Natural killer cell (primary cell): ENCODE measurements around the gene RNASEH2B. TPM values are rescaled to one million over a fixed set of nuclear protein-coding genes. Genes with fewer than 3 reads are reported as not detected.
A peak's percentile ranks its signal among the peaks of the same experiment; 100 is the strongest.

Experiments used
- ATAC-seq, 3 donors: fragments of 150-1000 bp in 2 of 3; fragments of 200-7000 bp in 1 of 3; cut with Tn5 transposase; 1 replicate in 1 of 3; 2 replicates in 2 of 3; pipeline ENCODE4 v1.10.0; 2021; ENCODE audit warnings: mild to moderate bottlenecking in 2 of 3, moderate library complexity in 2 of 3
- DNase-seq, 2 donors: peaks; one replicate each; pipeline versions ENCODE4 v3.0.0 to v3.0.0-alpha.2; 2013 to 2021; ENCODE audit warnings: mixed read lengths in 1 of 2
- H3K27ac ChIP-seq: one replicate; pipeline ENCODE4 v1.5.1; 2013; ENCODE audit warnings: mild to moderate bottlenecking, low read length
- H3K27me3 ChIP-seq: one replicate; pipeline ENCODE4 v1.6.1; 2013; ENCODE audit warnings: low read length; ENCODE audit not compliant: control insufficient read depth, insufficient read depth
- H3K36me3 ChIP-seq: one replicate; pipeline ENCODE4 v1.6.1; 2013; ENCODE audit warnings: low read length; ENCODE audit not compliant: control insufficient read depth, insufficient read depth
- H3K4me1 ChIP-seq: one replicate; pipeline ENCODE4 v1.6.1; 2013; ENCODE audit warnings: low read length; ENCODE audit not compliant: control insufficient read depth, insufficient read depth
- H3K4me3 ChIP-seq: one replicate; pipeline ENCODE4 v1.5.1; 2013; ENCODE audit warnings: low read length
- H3K9me3 ChIP-seq: one replicate; pipeline ENCODE4 v1.6.1; 2013; ENCODE audit warnings: low read length; ENCODE audit not compliant: control insufficient read depth, insufficient read depth
- H3K27ac Mint-ChIP-seq, 2 donors: one replicate each; pipeline ENCODE4 v1.8.0; 2022; ENCODE audit warnings: mild to moderate bottlenecking in 2 of 2, mixed read lengths in 2 of 2, moderate library complexity in 1 of 2
- H3K27me3 Mint-ChIP-seq, 2 donors: one replicate each; pipeline ENCODE4 v1.8.0; 2022; ENCODE audit warnings: low read depth in 2 of 2, mixed read lengths in 2 of 2
- H3K36me3 Mint-ChIP-seq: one replicate; pipeline ENCODE4 v1.8.0; 2022; ENCODE audit warnings: mixed read lengths
- H3K4me1 Mint-ChIP-seq, 2 donors: one replicate each; pipeline ENCODE4 v1.8.0; 2022; ENCODE audit warnings: mixed read lengths in 2 of 2
- H3K4me3 Mint-ChIP-seq: one replicate; pipeline ENCODE4 v1.8.0; 2022; ENCODE audit warnings: mild to moderate bottlenecking, moderate library complexity, mixed read lengths
- H3K9me3 Mint-ChIP-seq, 2 donors: one replicate each; pipeline ENCODE4 v1.8.0; 2022; ENCODE audit warnings: mixed read lengths in 2 of 2
- CTCF ChIP-seq: fragments of 200-600 bp; IDR thresholded peaks from one replicate; pipeline ENCODE4 v1.8.0; 2022; ENCODE audit warnings: antibody characterized with exemption
- WGBS: methylation state at CpG from one replicate; pipeline ENCODE4 v1.1.7; 2013; ENCODE audit warnings: missing lambda C conversion rate; ENCODE audit not compliant: insufficient coverage; 5-methylcytosine and 5-hydroxymethylcytosine counted together
- intact Hi-C: fragments of 100-400 bp; cut with micrococcal nuclease; formaldehyde crosslinking; loops from one replicate; pipeline ENCODE4 v1.14.2; 2022
- total RNA-seq, 4 donors: library from RNA; stranded (reverse); fragments of 120-200 nt in 1 of 4; gene quantifications; one replicate each; pipeline versions ENCODE4 v1.2.3 to v1.2.4, GENCODE V29; 2013 to 2022

The RNASEH2B gene
- total RNA-seq, 3 donors from 2014 or later (not counting 1 experiment from before 2014, with no cell fraction given): 57.9 to 68.7 (median 64.8) TPM

DNA sequence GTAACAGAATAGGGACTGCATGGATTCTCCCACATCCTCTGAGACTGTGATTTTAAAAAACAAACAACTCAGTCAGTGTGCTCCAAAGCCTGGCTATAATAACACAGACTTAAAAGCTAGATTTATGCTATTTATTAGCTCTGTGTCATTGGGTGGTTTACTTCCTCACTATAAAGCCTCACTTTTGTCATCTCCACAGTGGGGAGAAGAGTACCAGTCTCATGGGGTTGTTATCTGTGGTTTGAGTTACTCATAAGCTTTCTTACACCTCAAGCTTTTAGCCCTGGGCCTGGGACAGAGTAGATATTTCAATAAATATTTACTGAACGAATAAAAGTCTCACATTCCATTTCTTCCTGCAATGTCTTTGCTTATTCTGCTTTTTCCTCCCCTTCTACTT, 5.3 kb downstream of the RNASEH2B start:
- no peaks in the 10 kb centered on the region for H3K36me3 Mint-ChIP-seq
- no peaks in the 10 kb centered on the region for H3K27me3 ChIP-seq
- no peak overlapping the region for H3K4me3 Mint-ChIP-seq
- no peaks in the 10 kb centered on the region for H3K27me3 Mint-ChIP-seq
- 0% methylated on average over 1 of the region's 1 CpG for WGBS
- no peak for TF ChIP-seq CTCF
- H3K27ac ChIP-seq: peak overlapping the region; percentile 53
- DNase-seq (peak in 1 of 2 donors; percentile 40), ATAC-seq (peak; percentile 25 to 51 (median 41))
- peaks cover 31% of the 10 kb centered on the region for H3K4me1 ChIP-seq
- no peaks in the 10 kb centered on the region for H3K36me3 ChIP-seq
- intact Hi-C loops: loop anchor here (1.0 to 10.0 kb wide), 6 partner anchors 152 to 1260 kb away; partner anchors contain the start of gene TRIM13
- peak overlapping the region; percentile 91 to 93 for H3K27ac Mint-ChIP-seq
- H3K9me3 Mint-ChIP-seq: no peaks in the 10 kb centered on the region
- H3K4me3 ChIP-seq: no peak overlapping the region
- H3K9me3 ChIP-seq: no peaks in the 10 kb centered on the region
- H3K4me1 Mint-ChIP-seq: peaks cover 72 to 77% of the 10 kb centered on the region in 2 donors

GRCh38 chr13:50915565-50915964, 6.0 kb downstream of the RNASEH2B start:
- TF ChIP-seq CTCF: no peak
- DNase-seq (peak in 1 of 2 donors; percentile 53), ATAC-seq (no peak)
- Mint-ChIP-seq H3K4me3 (no peak overlapping the region), H3K9me3 (no peaks in the 10 kb centered on the region), H3K27me3 (no peaks in the 10 kb centered on the region), H3K4me1 (peaks cover 73 to 77% of the 10 kb centered on the region in 2 donors), H3K27ac (peak overlapping the region; percentile 91 to 93), H3K36me3 (no peaks in the 10 kb centered on the region)
- WGBS: 74% methylated on average over 5 of the region's 5 CpGs
- no peaks in the 10 kb centered on the region for H3K9me3 ChIP-seq
- peak overlapping the region; percentile 53 for H3K27ac ChIP-seq
- no peak overlapping the region for H3K4me3 ChIP-seq
- H3K27me3 ChIP-seq: no peaks in the 10 kb centered on the region
- no peaks in the 10 kb centered on the region for H3K36me3 ChIP-seq
- intact Hi-C loops: loop anchor here (10.0 kb wide), 2 partner anchors 201 to 1261 kb away; no protein-coding TSS in a partner anchor
- peaks cover 28% of the 10 kb centered on the region for H3K4me1 ChIP-seq

GRCh38 chr13:50916701-50917184, 7.2 kb downstream of the RNASEH2B start:
- intact Hi-C loops: loop anchor here (10.0 kb wide), 2 partner anchors 202 to 1262 kb away; no protein-coding TSS in a partner anchor
- H3K27ac Mint-ChIP-seq: peak overlapping the region; percentile 91 to 93
- Histone ChIP-seq H3K4me3 (no peak overlapping the region), H3K27me3 (no peaks in the 10 kb centered on the region), H3K27ac (peak overlapping the region; percentile 60), H3K4me1 (peaks cover 27% of the 10 kb centered on the region), H3K9me3 (peaks cover under 1% of the 10 kb centered on the region), H3K36me3 (no peaks in the 10 kb centered on the region)
- ATAC-seq (peak in 2 of 3 donors; percentile 8 to 44), DNase-seq (peak in 1 of 2 donors; percentile 37)
- H3K9me3 Mint-ChIP-seq: no peaks in the 10 kb centered on the region
- WGBS: 0% methylated on average over 2 of the region's 2 CpGs
- no peak for TF ChIP-seq CTCF
- H3K27me3 Mint-ChIP-seq: no peaks in the 10 kb centered on the region
- peak overlapping the region; percentile 83 for H3K4me3 Mint-ChIP-seq
- peaks cover 1% of the 10 kb centered on the region for H3K36me3 Mint-ChIP-seq
- H3K4me1 Mint-ChIP-seq: peaks cover 62 to 65% of the 10 kb centered on the region in 2 donors

- H3K27me3 Mint-ChIP-seq: no peaks in the 10 kb centered on the region
- H3K4me1 ChIP-seq: peaks cover 19% of the 10 kb centered on the region
- no peak overlapping the region for H3K4me3 Mint-ChIP-seq
- H3K27ac Mint-ChIP-seq: peak overlapping the region; percentile 91 to 93
- TF ChIP-seq CTCF: no peak
- no peaks in the 10 kb centered on the region for H3K36me3 ChIP-seq
- intact Hi-C loops: loop anchor here (10.0 kb wide), 2 partner anchors 203 to 1263 kb away; no protein-coding TSS in a partner anchor
- peaks cover 6% of the 10 kb centered on the region for H3K9me3 ChIP-seq
- DNase-seq: no peak
- H3K4me1 Mint-ChIP-seq: peaks cover 62% of the 10 kb centered on the region in 2 donors
- no peaks in the 10 kb centered on the region for H3K27me3 ChIP-seq
- peaks cover 2 to 5% of the 10 kb centered on the region in 2 donors for H3K9me3 Mint-ChIP-seq
- no peak for ATAC-seq
- H3K36me3 Mint-ChIP-seq: peaks cover 9% of the 10 kb centered on the region
- no peak overlapping the region for H3K4me3 ChIP-seq
- no peak overlapping the region for H3K27ac ChIP-seq
Measured at GRCh38 chr13:50917572-50917971, 8.0 kb downstream of the RNASEH2B start.
